8988T (cell line): ENCODE measurements around the gene MAP3K15.

Experiments
- DNase-seq: peaks from one replicate; pipeline ENCODE4 v3.0.0; 2011

The MAP3K15 gene

GRCh38 chrX:19514791-19515614 is at the start of gene MAP3K15:
Gene MAP3K15 (minus strand): TSS chrX:19515508. CDS start chrX:19515261, 247 bp downstream.
- peak; percentile 64 for DNase-seq

GRCh38 chrX:19564606-19565005 is 49.3 kb upstream of the MAP3K15 start:
- no peak for DNase-seq

- no peak for DNase-seq
Measured at GRCh38 chrX:19563746-19564145, 48.4 kb upstream of the MAP3K15 start.

GRCh38 chrX:19563327-19563726 is 48.0 kb upstream of the MAP3K15 start:
- no peak for DNase-seq

GRCh38 chrX:19560611-19561010 is 45.3 kb upstream of the MAP3K15 start:
- no peak for DNase-seq

- no peak for DNase-seq
Measured at GRCh38 chrX:19557822-19558221, 42.5 kb upstream of the MAP3K15 start.

- DNase-seq = no peak
Measured at GRCh38 chrX:19556202-19556601, 40.9 kb upstream of the MAP3K15 start.

GRCh38 chrX:19555683-19556082 is 40.4 kb upstream of the MAP3K15 start:
- DNase-seq = no peak

- no peak for DNase-seq
Measured at GRCh38 chrX:19555236-19555635, 39.9 kb upstream of the MAP3K15 start.

GRCh38 chrX:19554786-19555185 is 39.5 kb upstream of the MAP3K15 start:
- no peak for DNase-seq

- DNase-seq = no peak
Measured at GRCh38 chrX:19552793-19553192, 37.5 kb upstream of the MAP3K15 start.

- DNase-seq = no peak
Measured at GRCh38 chrX:19549838-19550237, 34.5 kb upstream of the MAP3K15 start.

- no peak for DNase-seq
Measured at GRCh38 chrX:19548934-19549333, 33.6 kb upstream of the MAP3K15 start.

GRCh38 chrX:19548279-19548678 is 33.0 kb upstream of the MAP3K15 start:
- no peak for DNase-seq

- DNase-seq = no peak
Measured at GRCh38 chrX:19545651-19546050, 30.3 kb upstream of the MAP3K15 start.

- no peak for DNase-seq
Measured at GRCh38 chrX:19544693-19545305, 29.5 kb upstream of the MAP3K15 start.

- no peak for DNase-seq
Measured at GRCh38 chrX:19543951-19544381, 28.7 kb upstream of the MAP3K15 start.

- DNase-seq = no peak
Measured at GRCh38 chrX:19543020-19543715, 27.9 kb upstream of the MAP3K15 start.

- no peak for DNase-seq
Measured at GRCh38 chrX:19541931-19542330, 26.6 kb upstream of the MAP3K15 start.

- no peak for DNase-seq
Measured at GRCh38 chrX:19541196-19541595, 25.9 kb upstream of the MAP3K15 start.

- DNase-seq = no peak
Measured at GRCh38 chrX:19540076-19540475, 24.8 kb upstream of the MAP3K15 start.

GRCh38 chrX:19539665-19540064 is 24.4 kb upstream of the MAP3K15 start:
- no peak for DNase-seq

- no peak for DNase-seq
Measured at GRCh38 chrX:19535476-19535875, 20.2 kb upstream of the MAP3K15 start.

GRCh38 chrX:19532709-19533108 is 17.4 kb upstream of the MAP3K15 start:
- DNase-seq = no peak
